Medulla oblongata (tissue), 1 donor: ENCODE measurements around the gene ZFAND3.
A peak's percentile ranks its signal among the peaks of the same experiment; 100 is the strongest.
"Not testable (repeated sequence)": the region's sequence is repeated elsewhere in the genome, so short reads cannot be mapped to it uniquely, and the experiment has no call there.

Experiments used
- DNase-seq: peaks from one replicate; pipeline ENCODE4 v3.0.0-alpha.2; 2015; ENCODE audit errors: extremely low spot score

The ZFAND3 gene

DNA sequence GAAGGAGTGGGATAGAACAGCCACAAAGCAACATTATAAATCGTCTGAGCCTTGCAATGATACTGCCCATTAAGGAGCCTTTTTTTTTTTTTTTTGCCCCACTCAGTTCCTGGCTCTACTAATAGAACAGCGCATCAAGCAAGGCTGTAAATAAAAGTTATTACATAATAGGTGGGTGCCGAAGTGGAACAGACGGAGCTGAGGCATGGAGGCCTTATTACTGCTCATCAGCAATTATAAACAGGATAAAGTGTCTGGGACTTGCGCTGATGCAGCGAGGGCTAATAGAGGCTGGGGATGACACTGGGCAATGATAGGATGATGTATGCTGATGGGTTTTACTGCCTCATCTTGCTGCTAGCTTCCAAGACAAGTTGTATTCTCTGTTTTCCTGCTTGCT is 272.1 kb downstream of the ZFAND3 start:
- no peak for DNase-seq

- DNase-seq, result no peak
These were observed 272.9 kb downstream of the ZFAND3 start for GRCh38 chr6:38092465-38092864.

- DNase-seq, result no peak
These were observed 273.4 kb downstream of the ZFAND3 start for GRCh38 chr6:38092964-38093363.

- DNase-seq, result no peak
These were observed 275.5 kb downstream of the ZFAND3 start for GRCh38 chr6:38095054-38095453.

GRCh38 chr6:38099221-38099620 is 279.7 kb downstream of the ZFAND3 start:
- no peak for DNase-seq

DNA sequence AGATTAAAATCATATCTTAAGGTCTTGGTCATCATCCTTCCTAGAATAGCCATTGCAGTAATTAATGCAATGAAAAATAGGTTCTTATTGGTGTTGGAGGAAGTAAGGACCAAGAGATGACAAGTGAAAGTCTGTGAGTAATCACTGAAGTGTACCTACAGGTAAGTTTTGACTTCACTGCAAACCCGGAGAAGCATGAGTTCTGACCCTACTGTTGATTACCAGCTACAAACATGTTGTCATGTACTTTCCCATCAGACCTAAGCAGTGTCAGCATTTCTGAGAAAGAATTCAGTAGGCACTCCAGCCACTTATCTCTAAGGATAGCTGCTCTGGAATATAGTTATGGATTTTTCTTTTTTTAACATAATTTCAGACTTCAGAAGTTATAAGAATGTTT is 280.9 kb downstream of the ZFAND3 start:
- DNase-seq, result no peak

DNA sequence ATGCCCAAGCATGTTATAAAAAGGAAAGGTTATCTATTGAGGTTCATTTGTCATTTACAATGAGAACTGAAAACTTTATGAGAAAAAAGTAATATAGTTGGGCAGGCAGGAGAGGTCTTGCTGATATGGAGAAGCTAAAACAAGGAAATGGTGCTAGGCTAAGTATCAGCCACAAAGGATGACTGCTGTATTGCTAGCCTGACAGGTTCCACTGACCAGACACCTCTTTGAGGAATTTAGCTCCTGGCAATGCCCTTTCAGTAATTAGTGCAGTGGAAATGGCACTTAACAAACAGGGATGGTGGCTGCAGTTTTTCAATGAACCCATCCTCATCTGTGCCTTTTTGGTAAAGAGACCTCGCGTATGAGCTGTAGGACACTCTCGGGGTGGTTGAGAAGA is 284.4 kb downstream of the ZFAND3 start:
- DNase-seq, result no peak

DNA sequence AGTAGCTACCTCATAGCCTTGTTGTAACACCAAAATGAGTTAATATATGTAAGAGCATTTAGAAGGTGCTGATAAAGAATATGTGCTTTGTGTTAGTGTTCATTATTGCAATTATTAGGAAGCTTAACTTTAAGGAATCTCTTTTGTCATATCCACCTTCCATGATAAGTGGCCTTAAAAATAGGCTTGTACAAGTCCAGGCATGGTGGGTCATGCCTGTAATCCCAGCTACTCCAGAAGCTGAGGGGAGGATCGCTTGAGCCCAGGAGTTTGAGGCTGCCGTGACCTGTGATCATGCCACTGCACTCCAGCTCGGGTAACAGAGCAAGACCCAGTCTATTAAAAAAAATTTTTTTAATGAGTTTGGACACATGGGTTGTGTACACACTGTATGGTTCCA is 285.5 kb downstream of the ZFAND3 start:
- no peak for DNase-seq

DNA sequence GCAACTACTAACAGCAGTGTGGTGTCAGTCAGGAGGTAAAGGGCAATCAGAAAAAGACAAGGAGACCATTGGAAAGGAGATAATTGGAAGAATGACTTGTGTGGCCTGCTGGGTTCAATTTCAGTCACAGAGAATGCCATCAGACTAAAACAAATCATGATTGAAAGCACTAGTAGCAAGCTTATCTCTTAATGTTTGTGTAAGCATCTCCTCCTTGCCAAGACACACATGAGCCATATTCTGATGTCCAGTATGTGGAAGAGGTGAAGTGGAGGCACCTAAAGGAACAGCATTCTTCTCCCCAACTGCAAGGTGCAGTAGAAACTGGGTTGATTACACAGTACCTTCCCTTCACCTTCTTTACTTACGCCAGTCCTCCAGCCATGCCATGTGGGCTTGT is 287.5 kb downstream of the ZFAND3 start:
- DNase-seq, result no peak

DNA sequence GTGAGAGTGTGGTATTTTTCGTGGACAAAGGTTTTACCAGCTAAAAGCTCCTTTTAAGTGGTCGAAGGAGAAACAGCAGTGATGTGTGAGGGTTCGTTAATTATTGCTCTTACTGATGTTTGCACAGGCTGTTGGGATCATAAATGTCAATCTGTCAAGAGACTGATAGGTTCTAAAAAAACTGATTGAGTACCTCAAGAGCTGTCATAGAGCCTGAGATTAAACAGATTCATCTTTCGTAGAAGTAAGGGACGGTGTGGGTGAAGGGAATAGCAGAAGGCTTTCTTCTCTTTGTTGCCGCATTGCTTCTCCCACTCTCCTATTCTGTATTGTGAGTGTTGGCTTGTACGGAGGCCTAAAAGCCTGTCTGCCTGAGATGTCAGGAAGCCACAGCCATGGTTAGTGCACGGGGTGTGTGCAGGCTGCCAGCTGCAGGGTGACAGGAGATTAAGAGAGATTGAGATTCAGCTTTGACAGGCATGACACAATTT is 291.0 kb downstream of the ZFAND3 start:
- peak; percentile 60 for DNase-seq

DNA sequence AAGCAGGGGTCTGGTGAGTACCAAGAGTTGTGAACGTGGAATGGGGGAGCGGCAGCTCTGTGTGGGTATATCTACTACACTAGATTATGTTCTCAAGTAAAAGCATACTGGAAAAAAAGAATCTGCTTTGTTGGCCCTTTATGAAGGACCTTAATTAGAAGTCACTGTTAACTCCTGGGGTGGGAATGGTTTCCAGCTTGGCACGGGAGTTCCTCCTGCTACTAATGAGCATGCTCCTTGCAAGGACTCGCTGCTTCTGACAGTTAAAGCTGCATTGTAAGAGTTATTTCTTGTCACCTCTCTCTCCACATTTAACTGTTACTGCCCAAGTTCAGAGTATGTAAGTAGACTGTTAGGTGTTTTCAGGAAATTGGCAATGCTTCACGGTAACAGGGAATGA is 292.7 kb downstream of the ZFAND3 start:
- DNase-seq, result no peak

DNA sequence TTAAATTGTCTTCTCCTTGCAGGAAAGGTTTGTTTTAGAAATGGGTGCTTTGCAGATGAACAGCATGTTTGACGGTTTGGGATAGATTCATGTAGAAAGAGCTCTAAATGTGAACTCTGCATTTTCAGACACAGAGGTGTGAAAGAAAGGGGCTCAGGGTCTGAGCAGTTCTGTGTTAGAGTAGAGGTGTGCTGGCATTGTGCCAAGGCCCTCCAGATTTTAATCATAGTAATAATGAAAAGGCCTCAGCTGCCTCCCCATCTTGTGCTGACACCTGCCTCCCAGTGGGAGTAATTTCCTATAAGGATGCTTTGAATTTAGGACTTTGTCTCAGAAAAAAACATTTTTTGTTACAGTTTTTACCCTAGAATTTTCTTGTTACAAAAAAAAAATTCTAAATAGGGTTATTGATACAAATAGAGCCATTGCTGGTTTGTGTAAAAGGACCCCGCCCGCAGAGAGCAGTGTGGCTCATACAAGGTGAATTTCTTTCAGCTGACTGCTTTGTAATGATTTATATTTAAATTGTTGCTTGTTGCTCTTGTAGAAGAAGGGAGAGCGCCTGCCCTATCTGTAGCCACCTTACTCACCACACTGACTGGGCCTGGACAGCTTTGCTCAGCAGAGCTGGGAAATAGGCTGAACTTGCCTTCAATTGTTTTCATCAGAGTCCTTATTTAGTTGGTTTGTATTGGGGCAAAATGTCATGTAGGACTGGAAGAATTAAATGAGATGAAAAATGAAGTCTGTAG is 294.5 kb downstream of the ZFAND3 start:
- DNase-seq, result no peak

GRCh38 chr6:38114976-38115625 is 295.6 kb downstream of the ZFAND3 start:
- no peak for DNase-seq

DNA sequence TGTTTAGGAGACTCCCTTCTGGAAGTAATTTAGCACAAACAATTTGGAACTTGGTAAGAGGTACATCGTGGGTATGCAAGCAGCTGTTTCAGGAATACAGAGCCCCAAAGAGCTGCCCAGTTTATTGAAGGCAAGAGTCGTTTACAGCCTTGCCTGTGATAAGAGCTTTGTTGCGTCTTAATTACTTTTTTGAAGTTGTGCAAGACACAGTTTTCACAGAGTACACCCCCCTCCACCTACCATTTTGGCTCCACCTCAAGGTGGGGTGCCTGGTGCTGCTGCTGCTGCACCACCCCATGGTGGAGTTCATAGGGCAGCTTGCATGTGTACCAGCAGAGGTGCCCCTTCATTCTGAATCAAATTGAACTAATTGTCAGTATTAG is 296.1 kb downstream of the ZFAND3 start:
- no peak for DNase-seq

GRCh38 chr6:38116248-38116647 is 296.7 kb downstream of the ZFAND3 start:
- no peak for DNase-seq

DNA sequence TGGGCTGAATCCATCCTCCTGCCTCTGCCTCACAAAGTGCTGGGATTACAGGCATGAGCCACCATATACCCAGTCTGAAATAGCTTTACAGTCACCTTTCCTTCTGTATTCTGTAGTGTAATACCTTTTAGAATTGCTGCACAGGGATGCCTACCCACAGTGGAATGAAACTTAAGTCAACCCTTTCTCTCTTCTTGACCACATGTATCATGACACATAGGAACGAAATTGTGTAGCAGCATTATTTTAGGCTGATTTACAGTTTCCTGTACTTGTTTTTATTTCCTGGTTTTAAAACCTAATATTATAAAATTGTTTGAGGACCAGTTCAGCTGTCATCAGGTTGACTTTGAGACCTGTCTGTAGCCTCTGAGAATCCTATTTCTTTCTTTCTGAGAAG is 297.8 kb downstream of the ZFAND3 start:
- no peak for DNase-seq

GRCh38 chr6:38118791-38119365 is 299.4 kb downstream of the ZFAND3 start:
- peak; percentile 31 for DNase-seq

GRCh38 chr6:38119516-38119915 is 300.0 kb downstream of the ZFAND3 start:
- no peak for DNase-seq

- not testable (repeated sequence) for DNase-seq
These were observed 304.8 kb downstream of the ZFAND3 start for GRCh38 chr6:38124224-38124926.

DNA sequence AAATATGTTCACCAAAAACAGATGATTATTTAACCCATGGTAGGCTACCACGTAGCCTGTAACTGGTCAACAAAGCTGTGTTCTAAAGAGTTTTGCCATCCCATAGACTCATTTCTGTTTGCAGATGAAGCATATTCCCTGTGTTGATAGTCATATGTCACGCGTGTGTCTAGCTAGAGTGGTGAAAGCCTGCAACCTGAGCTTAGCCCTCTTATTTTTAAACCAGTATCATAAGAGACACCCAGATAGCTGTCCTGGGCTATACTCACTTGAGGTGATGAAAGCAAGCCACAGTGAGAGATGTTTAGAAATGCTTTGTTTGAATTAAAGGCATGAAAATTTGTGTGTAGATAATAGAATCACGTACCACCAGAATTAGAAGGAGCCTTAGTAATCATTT is 307.8 kb downstream of the ZFAND3 start:
- DNase-seq, result no peak

DNA sequence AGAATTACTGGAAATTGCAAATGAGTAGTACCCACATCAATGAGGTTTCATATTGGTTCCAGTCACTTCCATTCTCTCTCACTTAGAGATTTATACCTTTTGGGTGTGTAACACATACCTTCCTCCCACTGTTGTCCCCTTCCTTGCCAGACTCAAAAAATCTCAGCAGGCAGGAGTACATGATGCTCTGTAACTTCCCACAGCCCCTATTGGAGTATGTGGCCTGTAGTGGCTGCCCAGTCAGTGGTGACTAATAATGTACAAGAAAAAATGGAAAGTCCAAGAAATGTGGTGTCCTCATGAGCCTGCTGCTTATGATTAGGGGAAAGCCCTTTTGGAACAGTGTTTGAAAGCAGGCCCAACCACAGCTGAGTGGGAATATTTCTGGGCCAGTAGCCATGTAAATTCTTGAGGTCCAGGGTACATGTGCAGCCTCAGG is 312.0 kb downstream of the ZFAND3 start:
- no peak for DNase-seq

GRCh38 chr6:38133932-38134703 is 314.6 kb downstream of the ZFAND3 start:
- no peak for DNase-seq
